ENCODE data around the gene CYP46A1.

DNA sequence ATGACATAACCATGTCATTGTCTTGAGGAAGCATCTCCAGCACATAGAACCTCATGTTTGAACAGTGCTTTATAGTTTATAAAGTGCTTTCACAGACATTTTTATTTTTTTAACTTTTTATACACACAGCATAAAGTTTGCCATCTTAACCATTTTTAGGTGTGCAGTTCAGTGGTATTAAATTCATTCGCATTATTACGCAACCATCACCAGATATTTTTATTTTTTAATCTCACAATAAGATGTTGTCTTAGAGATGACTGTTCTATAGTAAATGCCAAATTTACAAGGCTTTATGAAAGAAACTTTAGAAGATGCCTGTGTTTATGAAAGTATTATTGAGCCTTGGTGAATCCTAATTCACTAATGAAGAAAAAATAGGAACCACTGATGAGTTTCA, 19.9 kb downstream of the CYP46A1 start:
- TF ChIP-seq, protein P1, sequence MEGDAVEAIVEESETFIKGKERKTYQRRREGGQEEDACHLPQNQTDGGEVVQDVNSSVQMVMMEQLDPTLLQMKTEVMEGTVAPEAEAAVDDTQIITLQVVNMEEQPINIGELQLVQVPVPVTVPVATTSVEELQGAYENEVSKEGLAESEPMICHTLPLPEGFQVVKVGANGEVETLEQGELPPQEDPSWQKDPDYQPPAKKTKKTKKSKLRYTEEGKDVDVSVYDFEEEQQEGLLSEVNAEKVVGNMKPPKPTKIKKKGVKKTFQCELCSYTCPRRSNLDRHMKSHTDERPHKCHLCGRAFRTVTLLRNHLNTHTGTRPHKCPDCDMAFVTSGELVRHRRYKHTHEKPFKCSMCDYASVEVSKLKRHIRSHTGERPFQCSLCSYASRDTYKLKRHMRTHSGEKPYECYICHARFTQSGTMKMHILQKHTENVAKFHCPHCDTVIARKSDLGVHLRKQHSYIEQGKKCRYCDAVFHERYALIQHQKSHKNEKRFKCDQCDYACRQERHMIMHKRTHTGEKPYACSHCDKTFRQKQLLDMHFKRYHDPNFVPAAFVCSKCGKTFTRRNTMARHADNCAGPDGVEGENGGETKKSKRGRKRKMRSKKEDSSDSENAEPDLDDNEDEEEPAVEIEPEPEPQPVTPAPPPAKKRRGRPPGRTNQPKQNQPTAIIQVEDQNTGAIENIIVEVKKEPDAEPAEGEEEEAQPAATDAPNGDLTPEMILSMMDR (IDR thresholded peaks at IDR 0.05): no peak
- TF ChIP-seq POLR2A (IDR thresholded peaks at IDR 0.05): no peak
